ENCODE measurements around the gene MGAT4C. TPM values are rescaled to one million over a fixed set of nuclear protein-coding genes. Genes with fewer than 3 reads are reported as not detected.

The MGAT4C gene
- total and polyA plus RNA-seq, 8 donors: 0.06 to 0.92 (median 0.31) TPM

- TF ChIP-seq CTCF (IDR thresholded peaks at IDR 0.05): no peak
- H3K27ac ChIP-seq: no peak overlapping the region
- intact Hi-C loops (cut with DNase I): no loop called here
- no peak overlapping the region for H3K4me3 ChIP-seq
- H3K4me1 ChIP-seq: no peaks in the 10 kb centered on the region
- no peaks in the 10 kb centered on the region for H3K36me3 ChIP-seq
- no peaks in the 10 kb centered on the region for H3K27me3 ChIP-seq
- no peak for FAIRE-seq
- no peak for DNase-seq
- no peak for ATAC-seq
- H3K9me3 ChIP-seq: no peaks in the 10 kb centered on the region
Observed at GRCh38 chr12:86249851-86250250, 6.3 kb downstream of the MGAT4C start.

GRCh38 chr12:86249276-86249675 is 6.9 kb downstream of the MGAT4C start:
- intact Hi-C loops (cut with DNase I): no loop called here
- no peaks in the 10 kb centered on the region for H3K9me3 ChIP-seq
- WGBS, 2 donors: 77 to 79% methylated on average over 1 of the region's 1 CpG
- H3K27me3 ChIP-seq: no peaks in the 10 kb centered on the region
- H3K4me1 ChIP-seq: no peaks in the 10 kb centered on the region
- no peak overlapping the region for H3K27ac ChIP-seq
- H3K4me3 ChIP-seq: no peak overlapping the region
- H3K36me3 ChIP-seq: no peaks in the 10 kb centered on the region
- DNase-seq: no peak
- no peak for TF ChIP-seq CTCF (IDR thresholded peaks at IDR 0.05)
- no peak for FAIRE-seq
- ATAC-seq: no peak

- H3K27me3 ChIP-seq: no peaks in the 10 kb centered on the region
- no peak overlapping the region for H3K4me3 ChIP-seq
- intact Hi-C loops (cut with DNase I): no loop called here
- no peak for DNase-seq
- no peak for TF ChIP-seq CTCF (IDR thresholded peaks at IDR 0.05)
- no peaks in the 10 kb centered on the region for H3K4me1 ChIP-seq
- H3K27ac ChIP-seq: no peak overlapping the region
- no peak for FAIRE-seq
- H3K9me3 ChIP-seq: no peaks in the 10 kb centered on the region
- no peaks in the 10 kb centered on the region for H3K36me3 ChIP-seq
- ATAC-seq: no peak
Observed at GRCh38 chr12:86247871-86248270, 8.3 kb downstream of the MGAT4C start.

DNA sequence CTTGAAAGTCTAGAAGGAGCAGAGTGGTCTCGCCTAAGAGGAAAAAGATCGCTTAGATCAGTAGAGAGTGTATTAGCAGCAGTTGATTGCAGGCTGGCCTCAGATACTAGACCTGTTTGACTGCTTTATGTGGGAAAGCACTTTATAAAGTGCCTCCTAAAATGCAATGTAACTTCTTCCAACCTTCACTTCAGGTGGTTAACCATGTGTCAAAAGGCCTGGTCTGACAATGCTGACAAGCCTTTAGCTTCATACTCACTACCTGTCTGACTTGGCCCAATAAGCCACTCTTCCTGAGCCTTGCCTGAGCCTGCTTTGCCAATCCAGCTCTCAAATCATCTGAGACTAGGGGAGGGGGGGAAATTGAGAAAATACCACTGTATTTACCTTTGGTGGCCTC is 14.6 kb downstream of the MGAT4C start:
- ATAC-seq (no peak), DNase-seq (no peak), FAIRE-seq (no peak)
- Histone ChIP-seq H3K27ac (no peak overlapping the region), H3K9me3 (no peaks in the 10 kb centered on the region), H3K4me1 (no peaks in the 10 kb centered on the region), H3K4me3 (no peak overlapping the region), H3K36me3 (no peaks in the 10 kb centered on the region), H3K27me3 (no peaks in the 10 kb centered on the region)
- intact Hi-C loops (cut with DNase I): no loop called here
- no peak for TF ChIP-seq CTCF (IDR thresholded peaks at IDR 0.05)
- 82 to 89% methylated on average over 2 of the region's 2 CpGs for WGBS, 2 donors

- Histone ChIP-seq H3K4me3 (no peak overlapping the region), H3K4me1 (no peaks in the 10 kb centered on the region), H3K9me3 (no peaks in the 10 kb centered on the region), H3K27ac (no peak overlapping the region), H3K36me3 (no peaks in the 10 kb centered on the region), H3K27me3 (no peaks in the 10 kb centered on the region)
- TF ChIP-seq CTCF (IDR thresholded peaks at IDR 0.05): no peak
- no peak for ATAC-seq
- intact Hi-C loops (cut with DNase I): no loop called here
- DNase-seq: no peak
- WGBS, 2 donors: 85 to 87% methylated on average over 2 of the region's 2 CpGs
- FAIRE-seq: no peak
Observed at GRCh38 chr12:86234316-86234855, 21.8 kb downstream of the MGAT4C start.
